Activated T-helper 2 cell treated with anti-CD3 and anti-CD28 coated beads, Interferon-gamma antibody, Interleukin-2, Interleukin-4, amounts not matched to agents 10 μg/mL and 5 μg/mL and 100 μg/mL, durations not matched to agents 14 hours and 24 hours and 36 hours (primary cell): ENCODE data around the gene CEACAM20. TPM values are rescaled to one million over a fixed set of nuclear protein-coding genes. Genes with fewer than 3 reads are reported as not detected.
"Not testable (repeated sequence)": the region's sequence is repeated elsewhere in the genome, so short reads cannot be mapped to it uniquely, and the experiment has no call there.

Experiments
- DNase-seq: peaks from one replicate; pipeline ENCODE4 v3.0.0; 2021; ENCODE audit warnings: low spot score
- H3K27ac Mint-ChIP-seq: one replicate; pipeline ENCODE4 v1.8.0; 2021; ENCODE audit warnings: mixed read lengths
- H3K27me3 Mint-ChIP-seq: one replicate; pipeline ENCODE4 v1.8.0; 2021; ENCODE audit warnings: low read depth, mixed read lengths
- H3K36me3 Mint-ChIP-seq: one replicate; pipeline ENCODE4 v1.8.0; 2021; ENCODE audit warnings: low read depth, mixed read lengths
- H3K4me1 Mint-ChIP-seq: one replicate; pipeline ENCODE4 v1.8.0; 2021; ENCODE audit warnings: low read depth, mixed read lengths
- H3K4me3 Mint-ChIP-seq: one replicate; pipeline ENCODE4 v1.8.0; 2021; ENCODE audit warnings: low read depth, mild to moderate bottlenecking, moderate library complexity, mixed read lengths
- H3K9me3 Mint-ChIP-seq: one replicate; pipeline ENCODE4 v1.8.0; 2021; ENCODE audit warnings: mixed read lengths
- intact Hi-C: fragments of 100-400 bp; cut with micrococcal nuclease; formaldehyde crosslinking; loops from one replicate; pipeline ENCODE4 v1.15.1; 2023
- total RNA-seq: library from RNA; stranded (reverse); gene quantifications from 2 replicates; pipeline ENCODE4 v1.2.3, GENCODE V29; 2022

Gene CEACAM20
- total RNA-seq, 1 donor from 2014 or later: not detected

- Mint-ChIP-seq H3K4me1 (no peaks in the 10 kb centered on the region), H3K4me3 (no peak overlapping the region), H3K36me3 (no peaks in the 10 kb centered on the region), H3K27me3 (no peaks in the 10 kb centered on the region), H3K27ac (no peak overlapping the region), H3K9me3 (peaks cover 4% of the 10 kb centered on the region)
- no peak for DNase-seq
- intact Hi-C loops: no loop called here
Measured at GRCh38 chr19:44566984-44567383, 37.5 kb upstream of the CEACAM20 start.

DNA sequence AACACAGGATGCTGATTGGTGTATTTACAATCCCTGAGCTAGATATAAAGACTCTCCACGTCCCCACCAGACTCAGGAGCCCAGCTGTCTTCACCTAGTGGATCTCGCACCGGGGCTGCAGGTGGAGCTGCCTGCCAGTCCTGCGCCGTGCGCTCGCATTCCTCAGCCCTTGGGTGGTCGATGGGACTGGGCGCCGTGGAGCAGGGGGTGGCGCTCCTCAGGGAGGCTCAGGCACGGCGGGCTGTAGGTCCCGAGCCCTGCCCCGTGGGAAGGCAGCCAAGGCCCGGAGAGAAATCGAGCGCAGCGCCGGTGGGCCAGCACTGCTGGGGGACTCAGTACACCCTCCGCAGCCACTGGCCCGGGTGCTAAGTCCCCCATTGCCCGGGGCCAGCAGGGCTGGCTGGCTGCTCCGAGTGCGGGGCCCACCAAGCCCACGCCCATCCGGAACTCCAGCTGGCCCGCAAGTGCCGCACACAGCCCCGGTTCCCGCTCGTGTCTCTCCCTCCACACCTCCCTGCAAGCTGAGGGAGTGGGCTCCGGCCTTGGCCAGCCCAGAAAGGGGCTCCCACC, 33.7 kb upstream of the CEACAM20 start:
- H3K4me3 Mint-ChIP-seq, H3K27me3 Mint-ChIP-seq, H3K4me1 Mint-ChIP-seq, H3K27ac Mint-ChIP-seq, intact Hi-C loops, DNase-seq, H3K36me3 Mint-ChIP-seq: not testable (repeated sequence)
- peaks cover 14% of the 10 kb centered on the region for H3K9me3 Mint-ChIP-seq

GRCh38 chr19:44557933-44558332, 28.5 kb upstream of the CEACAM20 start:
- Mint-ChIP-seq H3K9me3 (peaks cover 24% of the 10 kb centered on the region), H3K4me3 (no peak overlapping the region), H3K27ac (no peak overlapping the region), H3K36me3 (no peaks in the 10 kb centered on the region), H3K27me3 (no peaks in the 10 kb centered on the region), H3K4me1 (no peaks in the 10 kb centered on the region)
- DNase-seq: no peak
- intact Hi-C loops: no loop called here

DNA sequence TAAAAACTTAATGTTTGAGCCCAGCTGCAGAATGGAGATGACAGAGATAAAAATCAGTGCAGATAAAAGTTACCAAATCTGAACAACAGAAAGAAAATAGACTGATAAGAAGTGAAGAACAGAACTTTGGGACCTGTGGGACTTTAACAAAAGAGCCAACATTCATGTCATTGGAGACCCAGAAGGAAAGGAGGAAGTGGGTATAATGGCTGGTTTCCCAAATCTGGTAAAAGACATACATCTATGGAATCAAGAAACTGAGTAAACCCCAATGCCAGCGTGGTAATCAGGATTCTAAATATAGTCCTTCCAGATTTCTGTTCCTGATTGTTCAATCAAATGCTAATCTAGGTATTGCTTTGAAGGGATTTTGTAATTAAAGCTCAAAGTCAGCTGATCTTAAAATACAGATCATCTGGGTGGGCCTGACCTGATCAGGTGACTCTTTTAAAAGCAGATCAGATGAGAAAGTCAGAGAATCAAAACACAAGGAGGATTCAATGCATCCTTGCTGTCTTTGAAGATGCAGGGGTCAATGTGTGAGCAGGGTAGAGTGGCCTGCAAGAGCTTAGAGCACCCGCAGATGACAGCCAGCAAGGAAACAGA, 25.3 kb upstream of the CEACAM20 start:
- H3K9me3 Mint-ChIP-seq: peaks cover 18% of the 10 kb centered on the region
- no peaks in the 10 kb centered on the region for H3K4me1 Mint-ChIP-seq
- DNase-seq: no peak
- intact Hi-C loops: no loop called here
- H3K36me3 Mint-ChIP-seq: no peaks in the 10 kb centered on the region
- no peak overlapping the region for H3K4me3 Mint-ChIP-seq
- H3K27ac Mint-ChIP-seq: no peak overlapping the region
- no peaks in the 10 kb centered on the region for H3K27me3 Mint-ChIP-seq

DNA sequence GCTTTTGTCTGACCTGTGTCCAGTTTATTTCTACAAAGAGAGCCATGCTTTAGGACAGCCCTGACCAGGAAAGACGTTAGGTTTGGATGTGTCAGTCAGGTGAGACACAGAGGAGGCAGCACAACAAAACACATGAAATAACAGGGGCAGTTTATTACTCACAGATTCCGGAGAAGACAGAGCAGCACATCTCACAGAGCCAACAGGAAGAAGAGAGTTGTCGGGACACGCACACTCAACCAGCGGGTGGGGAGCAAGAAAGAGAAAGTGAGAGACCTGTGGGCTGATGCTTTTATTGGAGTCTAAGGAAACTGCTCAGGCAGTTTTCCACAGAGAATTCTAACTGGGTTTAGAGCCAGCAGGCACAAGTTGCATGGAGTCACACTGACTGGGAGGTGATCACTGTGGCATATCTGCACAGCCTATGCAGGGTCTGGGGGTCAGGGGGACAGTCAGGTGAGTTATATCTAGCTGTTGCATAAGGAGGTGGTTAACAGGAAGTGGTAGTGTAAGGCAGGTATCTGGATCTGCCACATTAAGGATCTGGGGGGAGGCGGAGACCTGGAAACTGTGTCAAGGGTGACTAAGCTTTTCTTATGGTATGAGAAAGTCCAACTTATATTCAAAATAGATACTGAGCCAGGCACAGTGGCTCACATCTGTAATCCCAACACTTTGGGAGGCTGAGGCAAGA, 24.1 kb upstream of the CEACAM20 start:
- no peak for DNase-seq
- Mint-ChIP-seq H3K4me3 (no peak overlapping the region), H3K4me1 (no peaks in the 10 kb centered on the region), H3K27me3 (no peaks in the 10 kb centered on the region), H3K36me3 (no peaks in the 10 kb centered on the region), H3K27ac (no peak overlapping the region), H3K9me3 (peaks cover 18% of the 10 kb centered on the region)
- intact Hi-C loops: no loop called here

DNA sequence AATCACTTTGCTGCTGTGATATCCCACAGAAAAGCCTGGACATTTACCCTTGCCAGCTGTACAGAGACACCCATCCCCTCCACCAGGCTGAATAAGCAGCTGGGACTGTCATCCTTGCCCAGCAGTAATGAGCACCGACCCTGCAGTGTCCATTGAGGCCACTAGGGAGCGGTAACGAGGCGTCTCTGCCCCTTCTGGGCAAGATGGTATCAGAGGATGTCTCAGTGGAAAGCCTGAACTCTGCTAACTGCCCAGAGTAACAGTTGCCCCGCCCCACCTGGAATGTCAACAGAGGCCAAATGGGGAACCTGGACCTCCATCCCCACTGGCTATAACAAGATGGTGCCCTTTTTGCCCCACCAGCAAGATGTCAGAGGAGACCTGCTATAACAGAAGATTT, 22.8 kb upstream of the CEACAM20 start:
- Mint-ChIP-seq H3K27me3 (no peaks in the 10 kb centered on the region), H3K4me3 (no peak overlapping the region), H3K9me3 (peaks cover 22% of the 10 kb centered on the region), H3K4me1 (no peaks in the 10 kb centered on the region), H3K27ac (no peak overlapping the region), H3K36me3 (no peaks in the 10 kb centered on the region)
- intact Hi-C loops: no loop called here
- DNase-seq: no peak

DNA sequence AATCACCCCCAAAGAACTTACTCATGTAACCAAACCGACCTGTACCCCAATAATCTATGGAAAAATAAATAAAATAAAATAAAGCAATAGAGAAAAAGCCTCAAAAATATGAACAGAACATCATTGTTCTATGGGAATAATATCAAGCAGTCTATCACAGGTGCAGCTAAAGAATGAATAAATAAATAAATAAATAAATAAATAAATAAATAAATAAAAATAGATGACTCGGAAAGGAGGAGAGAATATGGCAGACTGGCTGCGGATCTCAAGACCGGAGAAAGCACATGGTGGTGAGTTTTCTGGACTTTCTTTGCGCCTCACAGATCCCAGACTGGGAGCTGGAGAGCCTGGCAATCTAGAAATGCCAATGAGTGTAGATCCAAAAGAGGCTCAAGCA, 22.4 kb upstream of the CEACAM20 start:
- no peak overlapping the region for H3K27ac Mint-ChIP-seq
- intact Hi-C loops: no loop called here
- peaks cover 22% of the 10 kb centered on the region for H3K9me3 Mint-ChIP-seq
- no peak overlapping the region for H3K4me3 Mint-ChIP-seq
- no peaks in the 10 kb centered on the region for H3K36me3 Mint-ChIP-seq
- no peaks in the 10 kb centered on the region for H3K27me3 Mint-ChIP-seq
- DNase-seq: no peak
- H3K4me1 Mint-ChIP-seq: no peaks in the 10 kb centered on the region

DNA sequence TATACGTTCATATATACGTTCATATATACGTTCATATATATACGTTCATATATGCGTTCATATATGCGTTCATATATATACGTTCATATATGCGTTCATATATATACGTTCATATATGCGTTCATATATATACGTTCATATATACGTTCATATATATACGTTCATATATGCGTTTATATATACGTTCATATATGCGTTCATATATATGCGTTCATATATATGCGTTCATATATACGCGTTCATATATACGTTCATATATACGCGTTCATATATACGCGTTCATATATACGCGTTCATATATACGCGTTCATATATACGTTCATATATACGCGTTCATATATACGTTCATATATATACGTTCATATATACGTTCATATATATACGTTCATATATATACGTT, 21.5 kb upstream of the CEACAM20 start:
- DNase-seq, H3K27me3 Mint-ChIP-seq, H3K4me1 Mint-ChIP-seq, H3K4me3 Mint-ChIP-seq, intact Hi-C loops, H3K36me3 Mint-ChIP-seq, H3K27ac Mint-ChIP-seq: not testable (repeated sequence)
- peaks cover 22% of the 10 kb centered on the region for H3K9me3 Mint-ChIP-seq

GRCh38 chr19:44549507-44549906, 20.0 kb upstream of the CEACAM20 start:
- H3K36me3 Mint-ChIP-seq: no peaks in the 10 kb centered on the region
- H3K27ac Mint-ChIP-seq: no peak overlapping the region
- no peaks in the 10 kb centered on the region for H3K4me1 Mint-ChIP-seq

DNA sequence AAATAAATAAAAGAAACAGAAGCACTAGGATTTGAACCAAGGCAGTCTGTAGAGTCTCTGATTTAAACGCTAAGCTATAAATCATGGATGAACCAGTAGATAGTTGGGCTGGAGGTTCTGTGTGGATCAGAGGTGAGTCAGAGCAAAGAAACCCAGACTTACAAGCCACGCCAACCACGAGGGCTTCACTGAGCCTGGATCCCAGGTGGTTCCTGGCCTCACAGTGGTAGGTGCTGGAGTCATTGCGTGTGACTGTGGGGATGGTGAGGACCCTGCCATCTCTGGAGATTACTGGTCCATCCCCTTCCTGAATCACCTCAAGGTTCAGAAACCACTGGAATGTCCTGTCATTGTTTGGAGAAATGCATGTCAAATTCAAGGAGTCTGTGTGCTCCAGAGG, 19.3 kb upstream of the CEACAM20 start:
- H3K27me3 Mint-ChIP-seq: no peaks in the 10 kb centered on the region
- no peak overlapping the region for H3K27ac Mint-ChIP-seq
- H3K4me1 Mint-ChIP-seq: no peaks in the 10 kb centered on the region
- no peak for DNase-seq
- intact Hi-C loops: no loop called here
- H3K4me3 Mint-ChIP-seq: no peak overlapping the region
- no peaks in the 10 kb centered on the region for H3K36me3 Mint-ChIP-seq
- peaks cover 25% of the 10 kb centered on the region for H3K9me3 Mint-ChIP-seq

More at GRCh38 chr19:44549507-44549906, 20.0 kb upstream of the CEACAM20 start:
- no peak overlapping the region for H3K4me3 Mint-ChIP-seq
- intact Hi-C loops: no loop called here
- DNase-seq: no peak
- no peaks in the 10 kb centered on the region for H3K27me3 Mint-ChIP-seq
- peaks cover 22% of the 10 kb centered on the region for H3K9me3 Mint-ChIP-seq

GRCh38 chr19:44544031-44544430, 14.6 kb upstream of the CEACAM20 start:
- Mint-ChIP-seq H3K36me3 (no peaks in the 10 kb centered on the region), H3K4me1 (no peaks in the 10 kb centered on the region), H3K27ac (no peak overlapping the region), H3K27me3 (no peaks in the 10 kb centered on the region), H3K4me3 (no peak overlapping the region), H3K9me3 (peaks cover 38% of the 10 kb centered on the region)
- intact Hi-C loops: no loop called here
- DNase-seq: no peak

DNA sequence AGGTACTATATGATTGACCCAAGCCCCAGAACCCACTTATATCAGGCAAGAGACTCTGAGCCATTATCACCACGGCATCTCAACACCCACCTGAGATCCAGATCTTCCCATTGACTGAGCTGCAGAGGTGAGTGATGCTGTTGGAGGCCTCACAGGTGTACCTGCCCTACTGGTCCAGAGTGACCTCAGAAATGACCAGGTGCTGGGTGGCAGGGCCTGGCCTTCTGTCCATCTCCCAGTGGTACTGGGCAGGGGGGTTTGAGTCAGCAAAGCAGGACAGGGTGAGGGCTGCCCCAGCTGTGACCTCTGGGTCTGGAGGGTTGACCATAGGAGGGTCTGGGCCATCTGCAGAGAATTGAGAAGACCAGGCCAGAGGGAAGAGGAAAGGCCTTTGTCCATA, 13.2 kb upstream of the CEACAM20 start:
- H3K4me1 Mint-ChIP-seq: no peaks in the 10 kb centered on the region
- DNase-seq: no peak
- no peaks in the 10 kb centered on the region for H3K36me3 Mint-ChIP-seq
- intact Hi-C loops: no loop called here
- no peak overlapping the region for H3K4me3 Mint-ChIP-seq
- no peak overlapping the region for H3K27ac Mint-ChIP-seq
- peaks cover 42% of the 10 kb centered on the region for H3K9me3 Mint-ChIP-seq
- no peaks in the 10 kb centered on the region for H3K27me3 Mint-ChIP-seq

- H3K27ac Mint-ChIP-seq: no peak overlapping the region
- H3K27me3 Mint-ChIP-seq: no peaks in the 10 kb centered on the region
- DNase-seq: no peak
- H3K36me3 Mint-ChIP-seq: no peaks in the 10 kb centered on the region
- H3K4me3 Mint-ChIP-seq: no peak overlapping the region
- H3K9me3 Mint-ChIP-seq: peaks cover 60% of the 10 kb centered on the region
- no peaks in the 10 kb centered on the region for H3K4me1 Mint-ChIP-seq
- intact Hi-C loops: no loop called here
Measured at GRCh38 chr19:44540736-44541135, 11.3 kb upstream of the CEACAM20 start.
